A172 (cell line): ENCODE measurements around the gene GLT1D1. TPM values are rescaled to one million over a fixed set of nuclear protein-coding genes. Genes with fewer than 3 reads are reported as not detected.
"Not testable (repeated sequence)": the region's sequence is repeated elsewhere in the genome, so short reads cannot be mapped to it uniquely, and the experiment has no call there.

Experiments
- DNase-seq: peaks from one replicate; pipeline ENCODE4 v3.0.0-alpha.2; 2015; ENCODE audit warnings: low spot score
- total RNA-seq: library from RNA; depleted of rRNA; stranded (reverse); fragments of >200 nt; shearing (Covaris generic); gene quantifications from 2 replicates; pipeline ENCODE4 v1.2.3, GENCODE V29; 2014; rRNA removed

GLT1D1 gene
- total RNA-seq, result not detected in 2 replicates

DNA sequence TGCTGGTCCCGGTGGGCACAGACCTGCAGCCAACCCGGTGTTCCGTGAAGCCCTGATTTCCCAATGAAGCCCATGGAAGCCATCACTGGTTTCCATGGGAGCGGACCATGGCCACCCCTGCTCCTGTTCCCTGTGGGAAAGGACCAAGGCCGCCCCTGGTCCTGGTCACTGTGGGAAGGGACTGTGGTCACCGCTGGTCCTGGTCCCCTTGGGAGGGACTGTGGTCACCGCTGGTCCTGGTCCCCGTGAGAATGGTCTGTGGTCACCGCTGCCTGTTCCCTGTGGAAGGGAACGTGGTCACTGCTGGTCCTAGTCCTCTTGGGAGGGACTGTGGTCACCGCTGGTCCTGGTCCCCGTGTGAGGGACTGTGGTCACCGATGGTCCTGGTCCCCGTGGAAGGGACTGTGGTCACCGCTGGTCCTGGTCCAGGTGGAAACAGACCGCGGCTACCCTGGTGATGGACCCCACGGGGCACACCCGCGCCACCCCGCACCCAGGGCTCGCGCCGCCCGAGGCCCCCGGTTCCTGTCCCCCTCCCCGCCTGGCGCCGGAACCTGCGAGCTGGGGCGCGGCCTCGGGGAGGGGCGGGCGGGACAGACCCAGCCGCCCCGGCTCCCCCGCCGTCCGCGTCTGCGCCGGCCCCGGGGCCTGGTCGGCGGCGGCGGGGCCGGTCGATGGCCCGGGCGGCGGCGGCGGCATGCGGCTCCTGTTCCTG, at the start of gene GLT1D1:
GLT1D1 (plus strand) TSS at position 594 of the 715 bp plus-strand sequence; CDS start at position 698, 104 bp downstream.
- DNase-seq, result no peak

DNA sequence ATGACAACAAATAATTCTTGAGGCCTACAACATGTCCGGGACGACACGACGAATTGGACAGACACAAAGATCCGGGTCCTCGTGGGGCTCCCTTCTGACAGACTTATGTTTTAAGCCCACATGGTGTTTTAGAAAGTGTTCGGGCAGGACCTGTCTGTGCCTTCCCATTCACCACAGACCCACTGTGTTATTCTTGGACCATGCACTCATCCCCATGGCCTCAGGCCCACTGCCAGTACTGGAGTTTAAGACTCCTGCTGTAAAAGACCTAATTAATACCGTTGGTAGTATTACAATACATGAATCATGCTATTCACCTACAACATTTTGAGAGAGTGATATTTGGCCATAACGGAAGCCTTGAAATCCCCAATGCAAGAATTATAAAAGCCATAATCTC, 49.5 kb upstream of the GLT1D1 start:
- DNase-seq, result no peak

- no peak for DNase-seq
Observed at GRCh38 chr12:128804762-128805161, 48.5 kb upstream of the GLT1D1 start.

DNA sequence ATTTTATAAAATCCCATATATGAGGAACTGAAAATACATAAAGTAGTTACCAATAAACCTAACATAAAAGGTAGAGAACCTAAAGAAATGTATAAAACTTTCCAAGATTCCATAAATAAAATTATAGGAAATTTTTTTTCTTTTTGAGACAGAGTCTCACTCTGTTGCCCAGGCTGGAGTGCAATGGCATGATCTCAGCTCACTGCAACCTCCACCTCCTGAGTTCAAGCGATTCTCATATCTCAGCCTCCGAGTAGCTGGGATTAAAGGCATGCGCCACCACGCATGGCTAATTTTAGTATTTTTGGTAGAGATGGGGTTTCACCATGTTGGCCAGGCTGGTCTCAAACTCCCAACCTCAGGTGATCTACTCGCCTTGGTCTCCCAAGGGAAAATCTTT, 47.9 kb upstream of the GLT1D1 start:
- not testable (repeated sequence) for DNase-seq

GRCh38 chr12:128806573-128806972, 46.7 kb upstream of the GLT1D1 start:
- no peak for DNase-seq

- DNase-seq, result no peak
Observed at GRCh38 chr12:128807161-128807724, 46.0 kb upstream of the GLT1D1 start.

- no peak for DNase-seq
Observed at GRCh38 chr12:128808651-128809050, 44.6 kb upstream of the GLT1D1 start.

- no peak for DNase-seq
Observed at GRCh38 chr12:128810182-128811127, 42.8 kb upstream of the GLT1D1 start.

- no peak for DNase-seq
Observed at GRCh38 chr12:128811806-128812205, 41.5 kb upstream of the GLT1D1 start.

DNA sequence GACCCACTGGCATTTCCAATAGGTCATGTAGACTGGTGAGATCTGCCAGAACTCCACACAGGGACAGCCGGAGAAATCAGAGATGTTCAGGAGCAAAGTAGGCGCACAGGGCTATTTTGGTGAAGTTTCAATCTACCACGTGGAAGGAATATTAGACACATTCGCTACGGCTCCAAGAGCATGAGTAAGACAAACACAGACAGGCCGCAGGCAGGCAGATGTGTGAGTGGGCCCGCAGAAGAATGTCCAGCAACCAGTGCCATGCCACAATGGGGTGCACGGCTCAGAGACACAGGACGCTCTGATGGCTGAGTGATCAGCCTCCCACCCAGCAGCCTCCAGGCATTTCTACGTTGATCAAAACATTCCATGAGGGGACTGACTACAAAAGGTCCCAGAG, 39.9 kb upstream of the GLT1D1 start:
- DNase-seq, result no peak

DNA sequence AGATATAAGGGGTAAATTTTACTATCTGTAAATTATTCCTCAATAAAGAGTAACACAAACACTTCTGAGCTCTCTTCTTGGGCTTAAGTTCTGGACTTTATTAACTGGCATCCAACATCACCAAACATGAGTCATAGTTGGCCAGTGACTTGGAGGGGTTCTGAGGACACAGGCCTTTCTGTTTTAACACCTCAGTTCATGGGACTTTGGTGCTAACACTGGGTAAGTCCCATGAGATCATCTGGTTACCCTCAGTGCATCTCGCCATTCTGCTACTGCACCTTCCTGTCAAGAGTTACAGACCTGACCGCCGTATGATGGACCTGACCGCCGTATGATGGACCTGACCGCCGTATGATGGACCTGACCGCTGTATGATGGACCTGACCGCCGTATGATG, 39.4 kb upstream of the GLT1D1 start:
- no peak for DNase-seq

- DNase-seq, result no peak
Observed at GRCh38 chr12:128814411-128815261, 38.6 kb upstream of the GLT1D1 start.

- no peak for DNase-seq
Observed at GRCh38 chr12:128815779-128816642, 37.3 kb upstream of the GLT1D1 start.

DNA sequence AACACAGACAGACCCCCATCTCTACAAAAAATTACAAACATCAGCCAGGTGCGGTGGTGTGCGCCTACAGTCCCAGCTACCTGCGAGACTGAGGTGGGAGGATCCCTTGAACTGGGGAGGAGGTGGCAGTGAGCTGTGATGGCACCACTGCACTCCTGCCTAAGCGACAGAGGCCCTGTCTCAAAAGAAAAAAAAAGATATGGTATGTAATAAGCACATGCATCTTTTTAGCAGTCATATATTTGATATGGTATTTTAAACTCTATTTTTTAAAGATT, 36.7 kb upstream of the GLT1D1 start:
- no peak for DNase-seq

- DNase-seq, result peak; percentile 78
Observed at GRCh38 chr12:128817111-128818015, 35.9 kb upstream of the GLT1D1 start.

GRCh38 chr12:128818065-128819022, 34.9 kb upstream of the GLT1D1 start:
- DNase-seq, result peak; percentile 54

DNA sequence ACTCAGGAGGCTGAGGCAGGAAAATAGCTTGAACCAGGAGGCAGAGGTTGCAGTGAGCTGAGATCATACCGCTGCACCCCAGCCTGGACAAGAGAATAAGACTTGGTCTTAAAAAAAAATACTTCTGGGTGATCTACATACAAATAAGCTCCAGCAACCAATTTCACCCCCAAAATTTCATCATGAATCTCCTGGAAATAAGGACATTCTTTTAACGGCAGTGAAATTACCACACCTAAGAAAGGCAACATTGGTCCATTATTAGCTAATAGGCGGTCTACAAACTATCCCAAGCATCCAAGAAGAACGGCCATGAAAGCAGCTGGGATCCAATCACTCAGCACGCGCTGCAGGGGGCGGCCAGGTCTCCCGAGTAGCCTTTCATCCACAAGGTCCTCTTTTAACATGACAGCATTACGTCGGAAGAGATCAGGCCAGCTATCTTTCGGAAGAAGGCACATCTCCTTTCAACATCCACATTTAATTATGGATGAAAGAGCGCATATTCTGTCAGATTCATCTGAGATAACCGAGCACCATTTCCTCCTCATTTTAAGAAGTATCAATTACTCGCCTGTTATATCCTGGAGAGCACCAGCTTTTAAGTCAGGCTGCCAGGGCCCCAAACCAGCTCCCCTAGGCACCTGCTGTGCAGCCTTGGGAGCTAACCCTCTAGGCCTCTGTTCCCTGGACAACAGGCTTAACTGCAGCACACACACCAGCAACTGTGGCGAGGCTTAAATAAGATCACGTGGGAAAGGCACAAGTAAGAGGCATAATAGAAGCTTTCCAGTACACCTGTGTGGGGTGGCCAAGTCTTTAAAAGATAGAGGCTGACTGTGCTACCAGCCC, 33.8 kb upstream of the GLT1D1 start:
- DNase-seq, result no peak

DNA sequence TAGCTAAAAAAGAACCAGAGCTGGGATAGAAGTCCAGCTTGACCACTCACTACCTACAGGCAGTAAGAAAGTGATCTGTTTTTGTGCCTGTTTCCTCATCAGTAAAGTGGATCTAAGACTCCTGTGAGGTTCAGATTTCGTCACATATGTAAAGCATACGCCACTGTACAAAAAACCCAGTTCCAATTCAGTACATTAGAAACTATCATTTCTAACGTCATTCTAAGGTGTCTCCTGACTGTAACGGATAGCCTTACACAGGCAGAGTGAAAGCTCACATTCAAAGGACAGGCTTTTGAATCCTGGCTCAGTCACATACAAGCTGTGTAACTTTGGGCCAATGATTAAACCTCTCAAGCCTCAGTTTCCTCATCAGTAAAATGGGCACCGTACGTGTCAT, 33.0 kb upstream of the GLT1D1 start:
- DNase-seq, result no peak
